GM21619 (cell line): ENCODE measurements around the gene GALNTL6.
A peak's percentile ranks its signal among the peaks of the same experiment; 100 is the strongest.
"Not testable (repeated sequence)": the region's sequence is repeated elsewhere in the genome, so short reads cannot be mapped to it uniquely, and the experiment has no call there.

Experiments used
- ATAC-seq: cut with Tn5 transposase; IDR thresholded peaks from one replicate; pipeline ENCODE4 v1.9.1; 2021; ENCODE audit not compliant: unreplicated experiment

GALNTL6 gene

GRCh38 chr4:172709376-172709775 is 896.2 kb downstream of the GALNTL6 start:
- no peak for ATAC-seq

GRCh38 chr4:172716291-172716690 is 903.1 kb downstream of the GALNTL6 start:
- no peak for ATAC-seq

- no peak for ATAC-seq
These were observed 908.5 kb downstream of the GALNTL6 start for GRCh38 chr4:172721659-172722058.

- no peak for ATAC-seq
These were observed 912.4 kb downstream of the GALNTL6 start for GRCh38 chr4:172725581-172725980.

GRCh38 chr4:172726001-172726423 is 912.8 kb downstream of the GALNTL6 start:
- no peak for ATAC-seq

GRCh38 chr4:172727631-172728030 is 914.4 kb downstream of the GALNTL6 start:
- no peak for ATAC-seq

- ATAC-seq = not testable (repeated sequence)
These were observed 920.4 kb downstream of the GALNTL6 start for GRCh38 chr4:172733645-172734044.

GRCh38 chr4:172734555-172734954 is 921.4 kb downstream of the GALNTL6 start:
- ATAC-seq = no peak

GRCh38 chr4:172736046-172736445 is 922.8 kb downstream of the GALNTL6 start:
- ATAC-seq = no peak

- ATAC-seq = peak; percentile 97
These were observed 927.2 kb downstream of the GALNTL6 start for GRCh38 chr4:172740434-172740833.

- peak; percentile 99 for ATAC-seq
These were observed 937.7 kb downstream of the GALNTL6 start for GRCh38 chr4:172750910-172751309.

GRCh38 chr4:172751550-172751949 is 938.3 kb downstream of the GALNTL6 start:
- no peak for ATAC-seq

- no peak for ATAC-seq
These were observed 945.6 kb downstream of the GALNTL6 start for GRCh38 chr4:172758586-172759340.

GRCh38 chr4:172760512-172760911 is 947.3 kb downstream of the GALNTL6 start:
- no peak for ATAC-seq

- ATAC-seq = no peak
These were observed 949.7 kb downstream of the GALNTL6 start for GRCh38 chr4:172762895-172763294.

GRCh38 chr4:172770787-172771186 is 957.6 kb downstream of the GALNTL6 start:
- ATAC-seq = no peak

- no peak for ATAC-seq
These were observed 959.6 kb downstream of the GALNTL6 start for GRCh38 chr4:172772781-172773180.

- ATAC-seq = no peak
These were observed 963.1 kb downstream of the GALNTL6 start for GRCh38 chr4:172776203-172776861.

- ATAC-seq = no peak
These were observed 964.7 kb downstream of the GALNTL6 start for GRCh38 chr4:172777729-172778431.

GRCh38 chr4:172778583-172778982 is 965.4 kb downstream of the GALNTL6 start:
- no peak for ATAC-seq

- ATAC-seq = no peak
These were observed 967.4 kb downstream of the GALNTL6 start for GRCh38 chr4:172780566-172781081.

- no peak for ATAC-seq
These were observed 972.4 kb downstream of the GALNTL6 start for GRCh38 chr4:172785613-172786012.
